GM19452 (cell line): ENCODE data around the gene MDGA2.

Source experiments
- ATAC-seq: cut with Tn5 transposase; IDR thresholded peaks from one replicate; pipeline ENCODE4 v1.9.1; 2021; ENCODE audit not compliant: unreplicated experiment

MDGA2 gene

DNA sequence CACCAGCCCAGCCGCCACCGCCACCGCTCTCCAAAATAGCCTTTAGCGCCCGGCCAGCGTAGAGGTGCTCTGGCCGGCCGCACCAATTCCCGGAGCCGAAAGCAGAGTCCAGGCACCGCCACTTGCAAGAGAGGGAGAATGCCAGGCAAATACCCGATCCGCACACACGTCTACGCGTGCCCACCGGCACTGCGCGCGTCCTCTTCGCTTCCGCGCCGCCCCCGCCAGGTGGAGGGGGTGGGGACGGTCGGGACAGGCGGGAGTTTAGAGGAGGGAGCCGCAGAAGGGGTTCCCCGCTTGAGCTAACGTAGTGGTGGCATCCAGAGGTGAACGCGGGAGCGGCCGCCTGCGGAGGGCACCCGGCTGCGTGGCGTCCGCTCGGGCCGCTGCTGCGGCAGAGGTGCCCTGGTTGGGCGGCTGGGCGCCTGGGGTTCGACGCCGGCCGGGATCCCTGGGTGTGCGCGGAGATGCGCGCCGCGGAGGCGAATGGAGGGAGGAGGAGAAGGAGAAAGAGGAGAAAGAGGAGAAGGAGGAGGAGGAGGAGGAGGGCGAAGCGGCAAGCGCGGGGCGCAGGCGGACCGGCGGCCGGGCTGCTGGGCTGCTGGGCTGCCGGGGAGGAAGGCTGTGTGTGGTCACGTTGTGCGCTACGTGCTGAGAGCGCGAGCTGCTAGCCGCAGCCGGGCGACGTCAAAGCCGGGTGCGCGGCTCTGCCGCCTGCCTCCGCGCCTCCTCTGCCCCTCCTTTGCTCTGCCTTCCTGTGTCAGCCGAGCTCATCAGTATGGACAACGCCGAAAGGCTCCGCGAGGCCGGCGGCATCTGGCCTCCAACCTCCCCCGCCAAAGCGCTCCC is at the start of gene MDGA2:
Gene MDGA2 (minus strand): TSS at position 140 of the 849 bp plus-strand sequence.
- no peak for ATAC-seq

DNA sequence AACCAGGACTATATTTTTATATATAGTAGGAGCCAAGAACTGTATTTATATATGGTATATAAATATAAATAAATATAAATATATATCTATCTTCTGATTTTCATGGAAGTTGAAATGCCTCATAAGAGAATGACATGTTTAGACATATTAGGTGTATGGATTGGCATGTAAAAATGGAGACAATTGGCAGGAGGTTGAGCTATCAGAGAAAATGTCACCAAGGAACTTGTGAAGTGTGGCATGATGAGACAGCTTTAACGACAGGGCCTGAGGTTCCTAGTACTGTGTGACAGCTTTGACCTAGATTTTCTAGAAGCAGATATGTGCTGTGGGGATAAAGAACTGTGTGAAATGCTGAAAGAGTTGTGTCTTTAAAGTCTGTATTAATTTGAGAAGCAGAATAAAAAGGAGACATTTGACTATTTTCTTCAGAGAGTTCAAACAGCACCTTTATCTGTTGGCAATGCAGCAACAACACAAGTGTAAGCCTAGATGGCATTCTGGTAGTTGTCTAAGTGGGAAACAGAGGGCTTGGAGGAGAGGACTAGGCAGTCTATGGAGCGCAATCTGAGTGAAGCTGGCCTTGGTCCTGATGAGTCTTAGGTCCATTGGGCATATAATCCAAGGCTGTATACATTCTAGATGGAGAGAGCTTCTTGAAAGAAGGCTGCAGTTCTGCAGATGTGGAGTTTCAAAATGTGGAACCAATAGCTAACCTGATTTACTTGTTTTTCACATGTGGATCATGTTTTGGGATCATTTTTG is 47.7 kb upstream of the MDGA2 start:
- ATAC-seq = no peak

DNA sequence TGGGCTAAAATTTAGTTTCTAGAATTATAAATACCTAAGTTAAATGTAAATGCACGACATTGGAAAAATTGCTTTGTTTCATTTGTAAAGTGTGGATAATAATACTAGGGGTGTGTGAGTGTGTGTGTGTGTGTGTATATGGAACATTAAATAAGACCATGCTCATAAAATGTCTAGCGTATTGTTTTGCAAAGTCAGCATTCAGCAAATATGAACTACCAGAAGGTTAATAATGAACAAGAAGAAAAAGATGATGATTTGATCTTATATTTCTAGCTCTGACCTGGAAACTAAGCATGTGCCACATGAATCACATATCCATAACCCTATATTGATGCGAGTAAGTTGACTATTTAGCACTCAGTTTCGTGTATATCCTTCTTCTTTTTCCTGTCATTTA is 44.9 kb upstream of the MDGA2 start:
- ATAC-seq = no peak

DNA sequence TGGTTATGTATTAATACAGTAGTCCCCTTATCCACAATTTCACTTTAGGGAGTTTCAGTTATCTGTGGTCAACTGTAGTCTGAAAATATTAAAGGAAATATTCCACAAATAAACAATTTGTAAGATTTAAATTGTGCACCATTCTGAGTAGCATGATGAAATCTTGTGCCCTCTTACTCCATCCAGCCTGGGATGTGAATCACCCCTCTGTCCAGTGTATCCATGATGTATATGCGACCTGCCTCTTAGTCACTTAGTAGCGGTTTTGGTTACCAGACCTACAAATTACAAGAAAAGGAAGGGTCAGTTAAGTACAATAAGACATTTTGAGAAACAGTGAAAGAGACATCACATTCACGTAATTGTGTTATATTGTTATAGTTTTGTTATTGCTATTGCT is 39.9 kb upstream of the MDGA2 start:
- no peak for ATAC-seq

DNA sequence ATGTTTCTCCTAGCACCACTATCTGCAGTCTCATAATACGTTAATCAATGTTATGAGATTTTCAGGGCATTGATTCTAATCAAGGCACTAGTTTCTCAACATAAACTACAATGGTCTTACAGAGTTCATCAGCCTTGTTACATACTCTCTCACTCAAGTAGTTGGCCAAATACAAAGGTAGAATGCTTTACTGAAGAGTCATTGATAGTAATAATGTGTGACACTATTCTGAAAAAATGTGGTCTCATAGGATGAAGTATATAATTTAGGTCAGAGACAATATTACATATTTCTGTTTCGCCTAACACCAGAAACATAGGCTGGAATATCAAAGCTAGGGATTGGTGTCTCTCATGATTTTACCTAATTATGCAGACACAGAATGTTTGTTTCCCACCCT is 35.2 kb upstream of the MDGA2 start:
- no peak for ATAC-seq

DNA sequence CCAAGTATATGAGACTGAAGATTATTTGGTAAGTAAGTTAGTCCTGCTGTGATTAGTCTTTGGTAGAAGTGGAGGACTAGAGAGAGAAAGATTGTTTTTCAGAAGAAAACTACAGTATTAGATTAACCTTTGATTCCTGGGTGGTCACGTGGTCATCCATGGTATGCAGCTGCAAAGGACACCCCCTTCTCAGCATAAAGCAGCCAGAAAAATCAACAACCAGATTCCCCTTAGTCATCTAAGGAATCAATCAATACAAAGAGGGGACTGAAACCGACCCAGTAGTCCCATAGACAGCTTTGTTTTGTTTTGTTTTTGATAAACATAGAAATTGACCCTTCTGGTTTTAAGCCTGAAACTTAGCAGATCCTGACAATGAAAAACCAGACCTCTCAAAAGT is 30.3 kb upstream of the MDGA2 start:
- no peak for ATAC-seq

DNA sequence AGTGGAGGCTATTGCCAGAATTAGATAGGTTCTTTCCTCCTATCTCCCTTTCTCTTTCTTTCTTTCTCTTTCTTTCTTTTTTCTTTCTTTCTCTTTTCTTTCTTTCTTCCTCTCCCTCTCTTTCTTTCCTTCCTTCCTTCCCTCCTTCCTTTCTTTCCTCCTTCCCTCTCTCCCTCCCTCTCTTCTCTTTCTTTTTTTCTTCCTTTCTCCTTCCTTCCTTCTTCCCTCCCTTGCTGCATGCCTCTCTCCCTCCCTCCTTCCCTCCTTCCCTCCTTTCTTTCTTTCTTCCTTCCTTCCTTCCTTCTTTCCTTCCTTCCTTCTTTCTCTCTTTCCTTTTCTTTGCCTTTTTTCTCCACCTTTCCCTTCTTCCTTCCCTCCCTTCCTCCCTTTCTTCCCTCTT is 16.4 kb upstream of the MDGA2 start:
- no peak for ATAC-seq

DNA sequence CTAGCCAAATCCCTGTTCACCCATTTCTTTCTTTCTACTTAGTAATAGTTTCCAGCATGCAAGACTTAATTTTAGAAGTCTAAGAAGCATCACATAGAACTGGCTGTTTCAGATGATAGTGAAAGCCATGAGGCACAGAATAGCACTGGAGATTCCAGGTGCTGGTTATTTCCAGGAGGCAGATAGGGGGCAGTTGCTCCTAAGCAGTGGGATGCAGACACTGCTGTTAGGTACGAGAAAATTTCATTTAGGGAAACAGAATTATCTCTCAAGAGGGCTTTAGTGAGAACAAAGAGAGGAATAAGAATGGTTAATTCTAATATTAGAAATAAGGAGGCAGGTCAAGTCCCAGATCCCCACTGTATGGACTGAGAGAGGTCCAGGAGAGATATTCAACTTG is 3.6 kb upstream of the MDGA2 start:
- no peak for ATAC-seq

DNA sequence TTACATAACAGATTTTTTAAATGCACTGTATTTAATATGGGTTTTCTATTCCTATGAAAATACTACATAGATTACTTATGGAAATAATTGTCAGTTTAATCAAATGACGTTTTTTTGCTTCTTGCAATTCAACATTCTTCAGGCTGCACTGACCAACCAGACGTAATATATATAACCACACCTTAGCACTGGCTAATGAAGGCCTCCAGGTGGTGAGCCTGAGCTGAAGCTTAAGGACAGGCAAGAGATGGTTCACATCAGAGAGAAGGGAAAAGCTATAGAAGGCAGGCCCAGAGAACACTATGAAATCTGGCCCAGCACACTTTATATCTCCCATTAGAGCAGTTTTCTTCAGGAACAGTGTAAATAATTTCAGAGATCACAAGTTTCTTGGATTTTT is 2.8 kb upstream of the MDGA2 start:
- no peak for ATAC-seq

DNA sequence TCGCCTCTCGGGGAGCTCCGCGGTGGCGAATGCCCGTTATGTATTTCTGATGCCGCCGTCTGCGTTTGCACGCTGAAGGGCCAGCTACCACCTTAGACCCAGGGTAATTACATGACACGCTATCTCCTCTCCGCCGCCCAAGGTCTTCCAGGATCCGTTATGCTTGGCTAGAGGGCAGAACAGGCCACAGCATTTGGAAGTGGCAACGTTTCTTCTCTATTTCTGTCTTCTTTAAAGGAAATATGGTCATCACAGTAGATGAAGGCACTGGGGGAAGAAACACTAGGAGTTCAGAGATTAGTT is 861 bp upstream of the MDGA2 start:
- ATAC-seq = no peak

DNA sequence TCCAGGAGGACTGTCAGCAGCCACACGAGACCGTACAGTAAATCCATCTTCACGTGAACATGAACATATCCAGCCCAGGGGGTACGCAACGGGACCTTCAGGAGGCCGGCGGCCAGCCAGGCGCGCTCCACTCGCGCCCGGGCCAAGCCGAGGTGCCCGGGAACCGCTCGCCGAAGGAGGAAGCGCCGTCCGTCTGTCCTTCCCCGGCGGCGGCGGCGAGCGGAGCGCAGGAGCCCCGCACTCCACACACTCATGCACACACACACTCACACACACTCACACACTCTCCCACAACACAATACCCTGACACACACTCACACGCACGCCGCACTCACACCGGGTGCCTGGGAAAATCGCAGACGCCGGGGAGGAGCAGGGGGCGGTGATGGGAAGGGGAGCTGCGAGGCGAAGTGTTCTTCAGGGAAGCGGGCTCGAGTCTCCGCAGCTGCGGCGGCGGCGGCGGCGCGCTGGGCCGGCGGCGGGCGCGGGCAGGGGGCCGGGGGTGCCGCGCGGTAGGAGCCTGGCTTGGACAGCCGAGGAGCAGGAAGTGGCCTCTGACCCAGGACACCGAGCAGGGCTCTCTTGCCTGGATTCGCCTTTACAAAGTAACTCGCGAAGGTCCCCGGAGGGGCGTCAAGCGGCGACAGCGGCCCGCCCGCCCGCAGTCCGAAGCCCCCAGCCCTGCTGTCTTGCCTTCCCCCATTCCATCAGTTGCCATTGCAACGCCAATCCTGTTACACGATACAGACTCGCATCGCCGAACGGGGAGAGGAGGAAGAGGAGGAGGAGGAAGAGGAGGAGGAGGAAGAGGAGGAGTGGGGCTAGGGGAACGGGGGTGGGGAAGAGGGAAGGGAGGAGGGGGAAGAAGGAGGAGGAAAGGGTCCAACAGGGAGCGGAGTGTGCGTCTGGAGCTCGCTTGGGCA is 601 bp downstream of the MDGA2 start:
- no peak for ATAC-seq

DNA sequence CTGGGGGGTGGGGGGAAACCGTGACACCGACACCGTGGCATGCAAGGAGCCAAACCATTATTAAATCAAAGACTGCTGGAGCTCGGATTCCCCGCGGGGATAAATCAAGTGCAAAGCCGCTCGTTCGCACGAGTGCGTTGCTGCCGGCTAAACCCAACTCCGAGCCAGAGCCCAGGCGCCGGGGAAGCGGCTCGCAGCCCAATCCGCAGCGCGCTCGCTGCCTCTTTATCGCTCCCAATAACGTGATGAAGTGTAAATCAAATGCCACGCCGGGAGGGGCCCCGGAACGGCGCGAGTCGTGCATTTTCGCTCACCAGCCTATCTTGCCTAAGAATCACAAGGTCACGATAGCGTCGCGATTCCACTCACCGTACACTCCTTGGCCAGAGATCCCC is 1.3 kb downstream of the MDGA2 start:
- ATAC-seq = no peak

DNA sequence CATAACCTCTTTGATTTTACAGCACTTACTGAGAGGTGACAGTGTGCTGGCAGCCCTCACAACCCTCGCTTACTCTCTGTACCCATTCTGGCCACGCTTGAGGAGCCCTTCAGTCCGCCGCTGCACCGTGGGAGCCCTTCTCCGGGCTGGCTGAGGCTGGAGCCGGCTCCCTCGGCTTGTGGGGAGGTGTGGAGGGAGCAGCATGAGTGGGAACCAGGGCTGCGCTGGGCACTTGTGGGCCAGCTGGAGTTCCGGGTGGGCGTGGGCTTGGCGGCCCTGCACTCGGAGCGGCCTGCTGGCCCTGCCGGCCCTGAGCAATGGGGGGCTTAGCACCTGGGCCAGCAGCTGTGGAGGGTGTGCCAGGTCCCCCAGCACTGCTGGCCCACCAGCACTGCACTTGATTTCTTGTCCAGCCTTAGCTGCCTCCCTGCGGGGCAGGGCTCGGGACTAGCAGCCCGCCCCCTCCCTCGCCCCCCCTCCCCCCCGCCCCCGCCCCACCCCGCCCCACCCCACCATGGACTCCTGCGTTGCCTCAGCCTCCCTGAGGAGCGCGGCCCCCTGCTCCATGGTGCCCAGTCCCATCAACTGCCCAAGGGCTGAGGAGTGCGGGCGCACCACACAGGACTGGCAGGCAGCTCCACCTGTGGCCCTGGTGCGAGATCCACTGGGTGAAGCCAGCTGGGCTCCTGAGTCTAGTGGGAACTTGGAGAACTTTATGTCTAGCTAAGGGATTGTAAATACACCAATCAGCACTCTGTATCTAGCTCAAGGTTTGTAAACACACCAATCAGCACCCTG is 9.9 kb downstream of the MDGA2 start:
- no peak for ATAC-seq

DNA sequence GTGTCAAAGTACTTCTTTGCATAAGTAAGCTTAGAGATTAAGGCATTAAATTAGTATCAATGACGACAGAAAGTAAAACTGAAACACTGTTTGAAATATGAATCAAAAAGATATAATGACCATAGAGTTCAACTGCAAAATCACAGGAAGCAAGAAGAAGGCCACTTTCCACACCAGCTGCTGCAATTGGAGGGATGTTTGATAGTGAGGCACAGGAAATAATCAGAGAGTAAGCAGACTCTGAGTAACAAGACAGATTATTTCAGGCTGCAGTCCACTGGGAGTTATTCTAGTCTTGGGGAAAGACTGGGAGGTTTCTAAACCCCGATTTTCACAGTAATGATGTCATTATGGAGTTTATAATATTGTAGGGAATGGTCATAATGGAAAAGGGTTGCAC is 12.9 kb downstream of the MDGA2 start:
- no peak for ATAC-seq

DNA sequence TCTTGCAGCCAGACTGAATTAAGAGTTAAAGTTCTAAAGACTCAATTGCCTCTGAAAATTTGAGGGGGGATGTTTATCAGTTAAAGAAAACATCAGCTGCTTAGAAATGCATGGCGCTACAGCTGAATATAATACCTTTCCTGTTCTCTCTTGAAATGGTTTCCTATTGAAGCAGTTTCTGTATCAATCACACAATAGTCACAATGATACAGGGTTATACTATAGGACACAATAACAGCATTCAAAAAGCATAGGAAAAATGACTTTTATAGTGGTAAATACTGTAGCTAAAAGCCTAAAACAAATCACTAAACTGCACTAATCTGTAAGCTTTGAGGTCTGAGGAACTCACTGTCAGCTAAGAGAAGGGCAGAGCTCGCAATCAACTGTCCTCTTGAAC is 15.2 kb downstream of the MDGA2 start:
- no peak for ATAC-seq

DNA sequence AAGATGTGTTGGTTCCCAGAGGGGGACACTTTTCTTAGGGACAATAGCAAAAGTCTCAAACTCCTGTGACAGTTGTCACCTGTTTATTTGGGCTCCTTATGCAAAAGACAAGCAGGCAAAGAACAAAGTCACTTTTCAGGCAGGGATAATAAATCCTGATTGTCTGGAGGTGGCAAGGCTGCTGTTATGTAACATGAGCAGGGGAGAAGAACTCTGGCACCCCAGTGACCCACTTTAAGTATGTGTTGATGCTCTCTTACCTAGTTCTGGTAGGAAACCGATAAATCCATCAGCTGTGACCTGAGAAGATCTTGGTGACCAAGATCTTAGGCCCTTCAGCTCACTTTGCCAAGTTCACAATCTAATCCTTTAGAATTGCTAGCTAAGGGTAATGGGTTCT is 17.4 kb downstream of the MDGA2 start:
- ATAC-seq = no peak

DNA sequence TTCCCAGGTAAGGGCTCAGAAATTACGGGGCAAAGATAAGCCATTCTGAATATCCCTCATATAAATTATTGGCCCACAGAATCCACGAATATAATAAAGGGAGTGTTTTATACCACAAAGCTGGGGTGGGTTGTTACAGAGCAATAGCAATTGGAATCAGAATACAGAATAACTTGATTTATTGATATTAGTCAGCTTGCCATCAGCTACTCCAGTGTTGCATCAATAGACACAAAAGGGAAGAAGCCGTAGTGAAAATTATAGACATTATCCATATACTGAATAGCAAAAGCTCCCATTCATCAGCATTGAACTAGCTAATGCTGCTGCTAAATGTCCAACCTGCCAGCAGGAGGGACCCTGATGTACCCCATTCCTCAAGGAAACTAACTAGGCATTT is 18.3 kb downstream of the MDGA2 start:
- no peak for ATAC-seq

DNA sequence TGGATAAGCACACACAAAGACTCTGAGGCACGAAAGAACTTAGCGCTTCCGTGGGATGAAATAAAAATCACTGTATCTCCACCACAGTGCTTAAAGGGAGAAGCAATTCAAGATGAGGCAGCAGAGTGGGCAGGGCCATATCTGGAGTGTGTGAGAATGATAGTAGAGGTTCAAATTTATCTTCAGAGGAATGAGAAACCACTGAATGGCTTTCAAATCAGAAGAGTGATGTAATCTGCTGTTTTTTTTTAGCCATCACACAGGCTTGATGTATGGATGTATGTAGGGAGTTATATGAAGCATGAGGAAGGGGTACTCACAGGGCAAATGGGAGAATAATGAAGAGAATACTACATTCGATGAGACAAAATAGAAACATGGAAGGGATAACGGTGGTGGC is 24.1 kb downstream of the MDGA2 start:
- no peak for ATAC-seq

DNA sequence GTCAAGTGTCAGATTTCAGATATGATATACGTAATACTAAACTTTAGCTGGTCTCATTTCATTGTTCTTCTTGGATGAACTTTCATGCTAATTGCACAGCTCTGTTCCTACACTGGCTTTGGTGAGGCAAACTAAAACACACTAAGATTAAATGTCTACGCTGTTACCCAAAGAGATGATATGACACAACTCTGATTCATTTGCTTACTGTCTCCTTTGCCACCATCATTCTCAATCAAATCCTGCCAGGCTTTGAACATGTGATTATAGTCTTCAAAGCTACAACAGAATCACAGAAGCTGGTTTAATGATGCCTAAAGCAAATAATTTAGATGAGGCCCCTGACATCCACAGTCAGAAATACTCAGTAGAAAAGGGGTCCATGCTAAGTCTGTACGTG is 37.7 kb downstream of the MDGA2 start:
- no peak for ATAC-seq

DNA sequence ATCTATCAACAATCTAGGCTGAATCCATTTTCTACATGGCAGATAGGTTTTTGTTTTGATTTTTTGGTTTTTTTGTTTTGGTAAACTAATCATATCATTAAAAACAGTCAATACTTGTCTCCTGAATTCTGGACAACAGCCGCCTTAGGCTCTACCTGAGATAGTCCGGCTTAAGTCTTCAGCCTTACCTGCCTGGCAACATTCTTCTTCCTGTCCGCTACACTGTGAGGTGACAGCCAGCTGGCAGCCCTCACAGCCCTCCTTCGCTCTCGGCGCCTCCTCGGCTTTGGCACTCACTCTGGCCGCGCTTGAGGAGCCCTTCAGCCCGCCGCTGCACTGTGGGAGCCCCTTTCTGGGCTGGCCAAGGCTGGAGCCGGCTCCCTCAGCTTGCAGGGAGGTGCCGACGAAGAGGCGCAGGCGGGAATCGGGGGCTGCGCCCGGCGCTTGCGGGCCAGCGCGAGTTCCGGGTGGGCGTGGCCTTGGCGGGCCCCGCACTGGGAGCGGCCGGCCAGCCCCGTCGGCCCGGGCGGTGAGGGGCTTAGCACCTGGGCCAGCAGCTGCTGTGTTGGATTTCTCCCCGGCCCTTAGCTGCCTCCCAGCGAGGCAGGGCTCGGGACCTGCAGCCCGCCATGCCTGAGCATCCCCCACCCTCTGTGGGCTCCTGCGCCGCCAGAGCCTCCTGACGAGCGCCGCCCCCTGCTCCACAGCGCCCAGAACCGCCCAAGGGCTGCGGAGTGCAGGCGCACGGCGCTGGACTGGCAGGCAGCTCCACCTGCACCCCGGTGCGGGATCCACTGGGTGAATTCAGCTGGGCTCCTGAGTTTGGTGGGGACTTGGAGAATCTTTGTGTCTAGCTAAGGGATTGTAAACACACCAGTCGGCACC is 49.0 kb downstream of the MDGA2 start:
- no peak for ATAC-seq
